22Rv1 (cell line): ENCODE results near the gene ZNF423.

Experiments
- ZFX ChIP-seq: fragments of 450-650 bp; IDR thresholded peaks from 2 replicates; pipeline ENCODE4 v1.6.1; 2017; ENCODE audit warnings: antibody characterized with exemption, borderline replicate concordance
- TF ChIP-seq, protein P1 (sequence below): fragments of 450-650 bp; IDR thresholded peaks from 2 replicates; pipeline ENCODE4 v1.5.1; 2017; ENCODE audit warnings: mild to moderate bottlenecking

DNA sequence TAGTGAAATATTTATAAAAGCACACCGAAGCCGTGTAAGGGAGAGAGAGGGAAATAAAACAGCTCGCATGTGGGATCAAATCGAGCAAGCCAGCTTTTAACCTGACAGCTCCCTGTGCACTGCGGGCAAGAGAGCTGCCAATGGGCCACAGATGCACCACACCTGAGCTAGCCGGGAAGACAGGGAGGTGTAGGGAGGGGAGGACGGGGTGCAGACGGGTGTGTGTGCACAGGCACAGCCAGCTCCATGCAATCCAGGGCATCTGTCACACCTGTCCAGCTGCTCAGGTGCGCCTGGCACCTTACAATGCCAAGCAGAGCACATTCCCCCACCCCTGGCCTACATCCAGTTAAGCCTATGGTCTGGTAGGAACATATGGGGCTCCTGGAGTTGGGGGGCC is 412.3 kb downstream of the ZNF423 start:
- TF ChIP-seq, protein P1, sequence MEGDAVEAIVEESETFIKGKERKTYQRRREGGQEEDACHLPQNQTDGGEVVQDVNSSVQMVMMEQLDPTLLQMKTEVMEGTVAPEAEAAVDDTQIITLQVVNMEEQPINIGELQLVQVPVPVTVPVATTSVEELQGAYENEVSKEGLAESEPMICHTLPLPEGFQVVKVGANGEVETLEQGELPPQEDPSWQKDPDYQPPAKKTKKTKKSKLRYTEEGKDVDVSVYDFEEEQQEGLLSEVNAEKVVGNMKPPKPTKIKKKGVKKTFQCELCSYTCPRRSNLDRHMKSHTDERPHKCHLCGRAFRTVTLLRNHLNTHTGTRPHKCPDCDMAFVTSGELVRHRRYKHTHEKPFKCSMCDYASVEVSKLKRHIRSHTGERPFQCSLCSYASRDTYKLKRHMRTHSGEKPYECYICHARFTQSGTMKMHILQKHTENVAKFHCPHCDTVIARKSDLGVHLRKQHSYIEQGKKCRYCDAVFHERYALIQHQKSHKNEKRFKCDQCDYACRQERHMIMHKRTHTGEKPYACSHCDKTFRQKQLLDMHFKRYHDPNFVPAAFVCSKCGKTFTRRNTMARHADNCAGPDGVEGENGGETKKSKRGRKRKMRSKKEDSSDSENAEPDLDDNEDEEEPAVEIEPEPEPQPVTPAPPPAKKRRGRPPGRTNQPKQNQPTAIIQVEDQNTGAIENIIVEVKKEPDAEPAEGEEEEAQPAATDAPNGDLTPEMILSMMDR: no peak
- TF ChIP-seq ZFX: no peak
